AG10803 (cell line): Measurements from ENCODE around the gene GDF15.
A peak's percentile ranks its signal among the peaks of the same experiment; 100 is the strongest.

Experiments used
- DNase-seq: peaks from one replicate; pipeline ENCODE4 v3.0.0; 2010; ENCODE audit warnings: low read depth
- H3K4me3 ChIP-seq: 2 replicates; pipeline ENCODE4 v1.5.1; 2011; ENCODE audit warnings: mild to moderate bottlenecking, low read length, control low read depth
- TF ChIP-seq, protein P1 (sequence below): conservative IDR thresholded peaks from 2 replicates; pipeline ENCODE4 v1.5.1; 2011; ENCODE audit warnings: mild to moderate bottlenecking, low read length, control low read depth, inconsistent platforms

Gene GDF15

GRCh38 chr19:18364826-18365528 is 21.0 kb upstream of the GDF15 start:
- no peak overlapping the region for H3K4me3 ChIP-seq
- TF ChIP-seq, protein P1, sequence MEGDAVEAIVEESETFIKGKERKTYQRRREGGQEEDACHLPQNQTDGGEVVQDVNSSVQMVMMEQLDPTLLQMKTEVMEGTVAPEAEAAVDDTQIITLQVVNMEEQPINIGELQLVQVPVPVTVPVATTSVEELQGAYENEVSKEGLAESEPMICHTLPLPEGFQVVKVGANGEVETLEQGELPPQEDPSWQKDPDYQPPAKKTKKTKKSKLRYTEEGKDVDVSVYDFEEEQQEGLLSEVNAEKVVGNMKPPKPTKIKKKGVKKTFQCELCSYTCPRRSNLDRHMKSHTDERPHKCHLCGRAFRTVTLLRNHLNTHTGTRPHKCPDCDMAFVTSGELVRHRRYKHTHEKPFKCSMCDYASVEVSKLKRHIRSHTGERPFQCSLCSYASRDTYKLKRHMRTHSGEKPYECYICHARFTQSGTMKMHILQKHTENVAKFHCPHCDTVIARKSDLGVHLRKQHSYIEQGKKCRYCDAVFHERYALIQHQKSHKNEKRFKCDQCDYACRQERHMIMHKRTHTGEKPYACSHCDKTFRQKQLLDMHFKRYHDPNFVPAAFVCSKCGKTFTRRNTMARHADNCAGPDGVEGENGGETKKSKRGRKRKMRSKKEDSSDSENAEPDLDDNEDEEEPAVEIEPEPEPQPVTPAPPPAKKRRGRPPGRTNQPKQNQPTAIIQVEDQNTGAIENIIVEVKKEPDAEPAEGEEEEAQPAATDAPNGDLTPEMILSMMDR, result no peak
- peak; percentile 99 for DNase-seq

- H3K4me3 ChIP-seq, result no peak overlapping the region
- TF ChIP-seq, protein P1, result no peak
- DNase-seq, result no peak
These were observed 19.9 kb upstream of the GDF15 start for GRCh38 chr19:18366021-18366435.

GRCh38 chr19:18368504-18369222 is 17.3 kb upstream of the GDF15 start:
- H3K4me3 ChIP-seq, result no peak overlapping the region
- TF ChIP-seq, protein P1, result no peak
- no peak for DNase-seq

DNA sequence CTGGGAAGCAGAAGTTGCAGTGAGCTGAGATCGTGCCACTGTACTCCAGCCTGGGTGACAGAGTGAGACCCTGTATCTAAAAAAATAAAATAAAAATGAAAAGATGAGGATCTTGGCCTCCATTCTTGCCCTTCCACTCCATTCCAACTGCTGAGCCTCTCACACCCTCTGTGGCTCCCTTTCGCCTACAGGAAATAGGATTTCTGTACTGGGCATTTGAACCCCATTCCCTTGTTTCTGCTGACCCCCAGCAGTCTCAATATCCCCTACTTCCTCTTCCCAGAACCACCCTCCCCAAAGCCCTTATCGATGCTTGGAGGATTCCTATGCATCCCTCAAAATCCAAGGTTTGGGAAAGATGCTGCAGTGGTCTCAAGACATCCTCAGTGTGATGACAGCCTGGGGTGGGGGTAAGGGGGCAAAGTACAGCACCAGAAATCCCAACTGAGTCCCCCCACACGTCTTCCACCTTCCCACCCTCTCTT is 12.5 kb upstream of the GDF15 start:
- no peak for DNase-seq
- H3K4me3 ChIP-seq, result no peak overlapping the region
- TF ChIP-seq, protein P1, result no peak

- H3K4me3 ChIP-seq, result no peak overlapping the region
- TF ChIP-seq, protein P1, result no peak
These were observed 11.9 kb upstream of the GDF15 start for GRCh38 chr19:18373892-18374629.

GRCh38 chr19:18377026-18377425 is 8.9 kb upstream of the GDF15 start:
- TF ChIP-seq, protein P1, result no peak
- no peak for DNase-seq
- H3K4me3 ChIP-seq, result no peak overlapping the region

More at GRCh38 chr19:18373892-18374629, 11.9 kb upstream of the GDF15 start:
- peak; percentile 97 for DNase-seq
